ENCODE measurements around the gene PKD1L1. TPM values are rescaled to one million over a fixed set of nuclear protein-coding genes. Genes with fewer than 3 reads are reported as not detected.
"Not testable (repeated sequence)": the region's sequence is repeated elsewhere in the genome, so short reads cannot be mapped to it uniquely, and the experiment has no call there.

The PKD1L1 gene
- total RNA-seq, result 1 to 10 TPM in 1 of 4 donors, under 1 TPM in 1, not detected in 2; 0.11 to 2.6 TPM

DNA sequence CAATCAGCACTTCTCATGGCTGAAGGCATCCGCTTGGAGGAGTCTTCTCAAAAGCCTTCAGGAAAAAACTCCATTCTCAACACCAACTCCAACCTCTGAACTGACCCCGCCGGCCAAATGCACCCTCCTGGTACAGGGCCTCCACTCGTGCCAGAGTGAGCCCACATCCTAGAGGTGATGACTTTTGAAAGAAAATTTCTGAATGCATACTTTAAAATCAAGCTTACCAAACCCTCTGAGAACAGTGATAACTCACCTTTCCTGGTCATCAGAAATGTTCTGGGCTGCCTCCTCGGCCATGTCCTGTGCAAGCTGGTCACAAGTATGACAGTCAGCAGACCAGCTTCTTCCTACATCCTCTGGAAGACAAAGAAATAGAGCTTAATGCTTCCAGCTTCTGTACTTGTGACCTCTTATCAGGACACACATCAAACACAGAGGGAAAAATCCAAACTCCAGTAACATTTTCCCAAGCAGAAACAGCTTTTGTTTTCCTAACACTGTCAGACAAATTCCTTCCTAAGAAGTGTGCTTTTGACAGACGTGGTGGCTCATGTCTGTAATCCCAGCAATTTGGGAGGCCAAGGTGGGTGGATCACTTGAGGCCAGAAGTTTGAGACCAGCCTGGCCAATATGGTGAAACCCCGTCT is at the start of gene PKD1L1:
TSS of gene PKD1L1 (minus strand) at position 326 of the 650 bp plus-strand sequence. CDS start at position 300, 26 bp downstream.
- H3K27ac ChIP-seq, result no peak within 1 kb of the TSS
- H3K27me3 ChIP-seq, result no peaks in the 10 kb centered on the region
- no peaks in the 10 kb centered on the region for H3K9me3 ChIP-seq
- H3K4me1 ChIP-seq, result peaks cover 6% of the 10 kb centered on the region
- WGBS, result 83% methylated on average over 7 of the region's 7 CpGs
- DNase-seq (ENCODE audit: low spot score in 2 of 2), result no peak
- TF ChIP-seq POLR2AphosphoS5 (IDR thresholded peaks at IDR 0.05) (no peak), EP300 (IDR thresholded peaks at IDR 0.05) (no peak), POLR2A (IDR thresholded peaks at IDR 0.05) (no peak)
- TF ChIP-seq, protein P1, sequence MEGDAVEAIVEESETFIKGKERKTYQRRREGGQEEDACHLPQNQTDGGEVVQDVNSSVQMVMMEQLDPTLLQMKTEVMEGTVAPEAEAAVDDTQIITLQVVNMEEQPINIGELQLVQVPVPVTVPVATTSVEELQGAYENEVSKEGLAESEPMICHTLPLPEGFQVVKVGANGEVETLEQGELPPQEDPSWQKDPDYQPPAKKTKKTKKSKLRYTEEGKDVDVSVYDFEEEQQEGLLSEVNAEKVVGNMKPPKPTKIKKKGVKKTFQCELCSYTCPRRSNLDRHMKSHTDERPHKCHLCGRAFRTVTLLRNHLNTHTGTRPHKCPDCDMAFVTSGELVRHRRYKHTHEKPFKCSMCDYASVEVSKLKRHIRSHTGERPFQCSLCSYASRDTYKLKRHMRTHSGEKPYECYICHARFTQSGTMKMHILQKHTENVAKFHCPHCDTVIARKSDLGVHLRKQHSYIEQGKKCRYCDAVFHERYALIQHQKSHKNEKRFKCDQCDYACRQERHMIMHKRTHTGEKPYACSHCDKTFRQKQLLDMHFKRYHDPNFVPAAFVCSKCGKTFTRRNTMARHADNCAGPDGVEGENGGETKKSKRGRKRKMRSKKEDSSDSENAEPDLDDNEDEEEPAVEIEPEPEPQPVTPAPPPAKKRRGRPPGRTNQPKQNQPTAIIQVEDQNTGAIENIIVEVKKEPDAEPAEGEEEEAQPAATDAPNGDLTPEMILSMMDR (IDR thresholded peaks at IDR 0.05), result no peak
- H3K4me3 ChIP-seq, result no peak within 1 kb of the TSS
- no peaks in the 10 kb centered on the region for H3K36me3 ChIP-seq

GRCh38 chr7:47992446-47992845 is 44.2 kb upstream of the PKD1L1 start:
- no peak for DNase-seq (ENCODE audit: low spot score in 2 of 2)
- H3K27ac ChIP-seq, result peak overlapping the region; percentile 50

DNA sequence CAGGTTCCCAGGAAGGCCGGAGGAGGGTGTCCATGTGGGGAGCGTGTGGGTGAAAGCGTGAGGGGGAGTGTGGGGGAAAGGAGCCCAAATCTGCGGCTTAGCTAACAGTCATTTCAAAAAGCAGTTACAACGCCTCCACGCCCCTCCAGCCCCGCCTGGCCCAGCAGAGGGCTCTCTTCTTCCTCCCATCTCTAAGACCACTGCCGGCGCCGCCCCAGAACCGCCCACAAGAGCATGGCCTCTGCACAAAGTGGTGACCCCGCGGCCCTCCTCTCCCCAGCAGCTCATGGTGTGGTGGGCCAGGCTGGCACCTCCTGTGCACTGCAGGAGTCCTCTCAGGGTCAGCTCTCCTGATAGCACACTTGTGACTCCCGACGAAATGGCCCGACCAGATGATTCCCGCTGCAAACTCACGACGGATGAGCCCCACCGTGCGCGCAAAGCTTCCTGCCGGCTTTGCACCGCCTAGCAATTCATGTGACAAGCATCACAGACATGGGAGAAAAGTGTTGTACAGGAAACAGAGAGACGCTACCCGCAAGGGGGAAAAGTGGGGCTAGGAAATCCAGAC is 43.6 kb upstream of the PKD1L1 start:
- Histone ChIP-seq H3K27me3 (no peaks in the 10 kb centered on the region), H3K4me3 (peak overlapping the region; percentile 51), H3K9me3 (no peaks in the 10 kb centered on the region), H3K4me1 (peaks cover 9% of the 10 kb centered on the region), H3K27ac (peak overlapping the region; percentile 50), H3K36me3 (no peaks in the 10 kb centered on the region)
- WGBS, result 2% methylated on average over 26 of the region's 26 CpGs
- DNase-seq (ENCODE audit: low spot score in 2 of 2), result peak; percentile 90 to 93
- TF ChIP-seq POLR2A (IDR thresholded peaks at IDR 0.05), result no peak
- TF ChIP-seq, protein P1 (IDR thresholded peaks at IDR 0.05), result peak in 1 of 2 donors; percentile 40

More at GRCh38 chr7:47992446-47992845, 44.2 kb upstream of the PKD1L1 start:
- no peaks in the 10 kb centered on the region for H3K27me3 ChIP-seq
- TF ChIP-seq, protein P1 (IDR thresholded peaks at IDR 0.05), result no peak
- no peak for TF ChIP-seq POLR2AphosphoS5 (IDR thresholded peaks at IDR 0.05)
- no peak for TF ChIP-seq EP300 (IDR thresholded peaks at IDR 0.05)
- no peak for TF ChIP-seq POLR2A (IDR thresholded peaks at IDR 0.05)
- WGBS, result 79% methylated on average over 3 of the region's 3 CpGs
- H3K4me3 ChIP-seq, result peak overlapping the region; percentile 51
- no peaks in the 10 kb centered on the region for H3K9me3 ChIP-seq
- H3K36me3 ChIP-seq, result no peaks in the 10 kb centered on the region
- peaks cover 9% of the 10 kb centered on the region for H3K4me1 ChIP-seq

DNA sequence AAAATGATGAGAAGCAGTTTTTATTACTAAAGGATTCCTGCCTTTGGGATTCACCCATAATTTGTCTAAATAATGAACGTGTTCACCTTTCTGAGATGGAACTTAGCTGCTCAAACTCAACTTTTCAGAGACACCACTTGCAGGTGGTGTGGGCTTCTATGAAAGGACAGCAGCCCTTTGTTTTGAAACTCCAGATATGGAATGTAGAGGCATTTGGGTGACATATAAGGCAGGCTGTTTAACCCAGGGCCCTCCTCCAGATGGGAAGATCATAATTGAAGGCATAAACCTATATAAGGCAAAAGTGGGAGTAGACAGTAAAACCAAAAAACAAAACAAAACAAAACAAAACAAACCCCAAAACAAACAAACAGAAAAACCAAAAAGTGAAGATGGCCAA is 43.0 kb upstream of the PKD1L1 start:
- H3K36me3 ChIP-seq, result no peaks in the 10 kb centered on the region
- 95% methylated on average over 1 of the region's 1 CpG for WGBS
- peaks cover 9% of the 10 kb centered on the region for H3K4me1 ChIP-seq
- H3K9me3 ChIP-seq, result no peaks in the 10 kb centered on the region
- H3K4me3 ChIP-seq, result peak overlapping the region; percentile 51
- TF ChIP-seq POLR2AphosphoS5 (IDR thresholded peaks at IDR 0.05) (no peak), EP300 (IDR thresholded peaks at IDR 0.05) (no peak), POLR2A (IDR thresholded peaks at IDR 0.05) (no peak)
- TF ChIP-seq, protein P1 (IDR thresholded peaks at IDR 0.05), result no peak
- peak overlapping the region; percentile 50 for H3K27ac ChIP-seq
- no peak for DNase-seq (ENCODE audit: low spot score in 2 of 2)
- H3K27me3 ChIP-seq, result no peaks in the 10 kb centered on the region

- TF ChIP-seq, protein P1 (IDR thresholded peaks at IDR 0.05), result no peak
- TF ChIP-seq EP300 (IDR thresholded peaks at IDR 0.05), result no peak
- no peak for TF ChIP-seq POLR2A (IDR thresholded peaks at IDR 0.05)
- no peak for TF ChIP-seq POLR2AphosphoS5 (IDR thresholded peaks at IDR 0.05)
- no peak for DNase-seq (ENCODE audit: low spot score in 2 of 2)
- Histone ChIP-seq H3K9me3 (no peaks in the 10 kb centered on the region), H3K4me1 (peaks cover 9% of the 10 kb centered on the region), H3K36me3 (no peaks in the 10 kb centered on the region), H3K27ac (no peak overlapping the region), H3K27me3 (no peaks in the 10 kb centered on the region), H3K4me3 (no peak overlapping the region)
- 96% methylated on average over 5 of the region's 5 CpGs for WGBS
These were observed 42.3 kb upstream of the PKD1L1 start for GRCh38 chr7:47990592-47990991.

GRCh38 chr7:47989607-47990400 is 41.5 kb upstream of the PKD1L1 start:
- H3K9me3 ChIP-seq; H3K36me3 ChIP-seq; H3K27me3 ChIP-seq; DNase-seq (ENCODE audit: low spot score in 2 of 2); H3K27ac ChIP-seq; H3K4me3 ChIP-seq; H3K4me1 ChIP-seq: not testable (repeated sequence)
- 75% methylated on average over 10 of the region's 10 CpGs for WGBS

Data from suprapubic skin (tissue), 4 donors.